Panc1 (cell line): Measurements from ENCODE around the gene CAV2. TPM values are rescaled to one million over a fixed set of nuclear protein-coding genes. Genes with fewer than 3 reads are reported as not detected.
A peak's percentile ranks its signal among the peaks of the same experiment; 100 is the strongest.

ENCODE experiments used
- ATAC-seq: fragments of 200-7000 bp; cut with Tn5 transposase; 2 replicates; pipeline ENCODE4 v1.9.1; 2020; ENCODE audit warnings: mild to moderate bottlenecking, moderate library complexity
- BruUV-seq: library from RNA; stranded (reverse); fragments of 400-500 nt; replicated peaks from 2 replicates; lab custom pipeline; 2021; lab: Mats Ljungman, UMichigan
- CTCF ChIA-PET: fragments of 300-600 bp; sonication (Branson Sonifier 250); formaldehyde crosslinking; loops from one replicate; lab custom pipeline; 2022; ENCODE audit warnings: antibody characterized with exemption; lab: Charles Lee
- POLR2A ChIA-PET: fragments of 300-600 bp; sonication (Branson Sonifier 250); formaldehyde crosslinking; loops from one replicate; lab custom pipeline; 2022; ENCODE audit warnings: antibody characterized with exemption; lab: Charles Lee
- DNase-seq: peaks from one replicate; pipeline ENCODE4 v3.0.0-alpha.2; 2010; ENCODE audit warnings: low read depth, low spot score
- H3K27ac ChIP-seq: 2 replicates; pipeline ENCODE4 v1.5.1; 2011; ENCODE audit warnings: mild to moderate bottlenecking, low read length, inconsistent platforms
- H3K27me3 ChIP-seq: fragments of 200-500 bp; sonication (Bioruptor generic); 2 replicates; pipeline ENCODE4 v1.6.0; 2014; ENCODE audit warnings: low read length, inconsistent platforms; ENCODE audit not compliant: control insufficient read depth, insufficient read depth
- H3K36me3 ChIP-seq: fragments of 200-500 bp; sonication (Bioruptor generic); 2 replicates; pipeline ENCODE4 v1.5.1; 2014; ENCODE audit warnings: inconsistent platforms, mild to moderate bottlenecking, low read length, moderate library complexity; ENCODE audit not compliant: control insufficient read depth, insufficient read depth
- H3K4me1 ChIP-seq: 2 replicates; pipeline ENCODE4 v1.5.1; 2011; ENCODE audit warnings: inconsistent platforms, mild to moderate bottlenecking, low read length, moderate library complexity; ENCODE audit not compliant: control insufficient read depth, insufficient read depth
- H3K4me3 ChIP-seq, 2 experiments: 2 replicates each; pipeline ENCODE4 v1.5.1; 2011 to 2012; ENCODE audit warnings: low read depth in 2 of 2, low read length in 2 of 2, mild to moderate bottlenecking in 2 of 2, inconsistent platforms in 1 of 2, moderate library complexity in 1 of 2
- H3K9me3 ChIP-seq: fragments of 200-500 bp; sonication (Bioruptor generic); 2 replicates; pipeline ENCODE4 v1.5.1; 2014; ENCODE audit warnings: low read depth, mild to moderate bottlenecking, inconsistent platforms, low read length, moderate library complexity; ENCODE audit not compliant: control insufficient read depth, insufficient read depth
- CTCF ChIP-seq: fragments of 450-650 bp; IDR thresholded peaks from 2 replicates; pipeline ENCODE4 v1.5.1; 2017; ENCODE audit warnings: mild to moderate bottlenecking
- POLR2AphosphoS5 ChIP-seq: IDR thresholded peaks from 2 replicates; pipeline ENCODE4 v1.6.1; 2012; ENCODE audit warnings: mild to moderate bottlenecking, low read depth, low read length, moderate library complexity
- REST ChIP-seq, 2 experiments: IDR thresholded peaks; 2 replicates each; pipeline ENCODE4 v1.6.1; 2011 to 2012; ENCODE audit warnings: low read depth in 2 of 2, control low read depth in 1 of 2, low read length in 1 of 2, mild to moderate bottlenecking in 1 of 2, moderate library complexity in 1 of 2; ENCODE audit not compliant: insufficient read depth in 1 of 2
- SIN3A ChIP-seq: IDR thresholded peaks from 2 replicates; pipeline ENCODE4 v1.6.1; 2012; ENCODE audit warnings: low read depth, mild to moderate bottlenecking, low read length, moderate library complexity, borderline replicate concordance; ENCODE audit not compliant: insufficient read depth
- TCF7L2 ChIP-seq: IDR thresholded peaks from 2 replicates; pipeline ENCODE4 v1.6.1; 2011; ENCODE audit warnings: mild to moderate bottlenecking, low read depth, low read length, inconsistent platforms
- in situ Hi-C: cut with HindIII; loops from 2 replicates; pipeline ENCODE4 v1.10.0; 2016; ENCODE audit warnings: low sequenced_read_pairs, low pct_unique_long_range_greater_than_20kb
- intact Hi-C: fragments of 100-400 bp; cut with micrococcal nuclease; formaldehyde crosslinking; loops from one replicate; pipeline ENCODE4 v1.10.0; 2022; ENCODE audit not compliant: unreplicated experiment
- total RNA-seq: library from RNA; stranded (reverse); gene quantifications from one replicate; pipeline ENCODE4 v1.2.1, GENCODE V29; 2021; ENCODE audit not compliant: unreplicated experiment

CAV2 gene
- total RNA-seq, 1 experiment from 2014 or later, result 217 TPM

- ChIA-PET POLR2A (no interaction called here), CTCF (no interaction called here)
- in situ Hi-C loops, result no loop called here
- no peak for TF ChIP-seq REST (IDR thresholded peaks at IDR 0.05; ENCODE audit: insufficient read depth in 1 of 2, low read depth in 2 of 2, low read length in 1 of 2)
- no peak for TF ChIP-seq SIN3A
- TF ChIP-seq CTCF, result no peak
- TF ChIP-seq POLR2AphosphoS5, result no peak
- TF ChIP-seq TCF7L2, result no peak
- DNase-seq (no peak), ATAC-seq (no peak)
- peaks cover 65% of the 10 kb centered on the region for H3K4me1 ChIP-seq
- peak overlapping the region; percentile 49; the same call in 1 of the 2 replicates for H3K27ac ChIP-seq
- H3K9me3 ChIP-seq, result no peaks in the 10 kb centered on the region
- no peaks in the 10 kb centered on the region for H3K27me3 ChIP-seq
- intact Hi-C loops, result no loop called here
- peaks cover 62% of the 10 kb centered on the region for H3K36me3 ChIP-seq
- H3K4me3 ChIP-seq, result no peak overlapping the region
- no TSS peak for BruUV-seq
Observed at GRCh38 chr7:116535416-116535815, 35.9 kb downstream of the CAV2 start.

- H3K36me3 ChIP-seq, result peaks cover 44% of the 10 kb centered on the region
- TF ChIP-seq POLR2AphosphoS5, result no peak
- TF ChIP-seq CTCF, result no peak
- H3K27me3 ChIP-seq, result no peaks in the 10 kb centered on the region
- peaks cover 68% of the 10 kb centered on the region for H3K4me1 ChIP-seq
- no TSS peak for BruUV-seq
- CTCF ChIA-PET, result no interaction called here
- DNase-seq, result no peak
- POLR2A ChIA-PET, result no interaction called here
- intact Hi-C loops, result no loop called here
- peak overlapping the region; percentile 71 for H3K27ac ChIP-seq
- H3K4me3 ChIP-seq, result no peak overlapping the region
- ATAC-seq, result no peak
- H3K9me3 ChIP-seq, result no peaks in the 10 kb centered on the region
- in situ Hi-C loops, result no loop called here
Observed at GRCh38 chr7:116538138-116538537, 38.6 kb downstream of the CAV2 start.

GRCh38 chr7:116539879-116540278, 40.3 kb downstream of the CAV2 start:
- BruUV-seq, result no TSS peak
- ATAC-seq (no peak), DNase-seq (no peak)
- TF ChIP-seq POLR2AphosphoS5 (peak; percentile 57; the same call in 1 of the 2 replicates), CTCF (no peak)
- POLR2A ChIA-PET, result no interaction called here
- Histone ChIP-seq H3K9me3 (no peaks in the 10 kb centered on the region), H3K36me3 (peaks cover 42% of the 10 kb centered on the region), H3K4me3 (no peak overlapping the region), H3K4me1 (peaks cover 81% of the 10 kb centered on the region), H3K27ac (peak overlapping the region; percentile 82), H3K27me3 (no peaks in the 10 kb centered on the region)
- in situ Hi-C loops (no loop called here), intact Hi-C loops (no loop called here)
- CTCF ChIA-PET, result no interaction called here
